Sigmoid colon (tissue), 7 donors: ENCODE measurements around the gene STEAP3. TPM values are rescaled to one million over a fixed set of nuclear protein-coding genes. Genes with fewer than 3 reads are reported as not detected.

Experiments
- DNase-seq: peaks from one replicate; pipeline ENCODE4 v3.0.0-alpha.2; 2019
- H3K27ac ChIP-seq, 4 donors: fragments of 200-600 bp; sonication (generic); one replicate each; pipeline ENCODE4 v1.5.1; 2016 to 2019; ENCODE audit warnings: mild to moderate bottlenecking in 1 of 4
- H3K27me3 ChIP-seq, 3 donors: fragments of 200-600 bp; sonication (generic); one replicate each; pipeline ENCODE4 v1.5.1; 2019; ENCODE audit warnings: mild to moderate bottlenecking in 1 of 3
- H3K36me3 ChIP-seq, 4 donors: fragments of 200-600 bp; sonication (generic); one replicate each; pipeline ENCODE4 v1.5.1; 2016 to 2019
- H3K4me1 ChIP-seq, 4 donors: fragments of 200-600 bp; sonication (generic); one replicate each; pipeline ENCODE4 v1.5.1; 2017 to 2019
- H3K4me3 ChIP-seq, 4 donors: fragments of 200-600 bp; sonication (generic); one replicate each; pipeline ENCODE4 v1.5.1; 2017 to 2019; ENCODE audit warnings: mild to moderate bottlenecking in 2 of 4, moderate library complexity in 1 of 4
- H3K9me3 ChIP-seq, 4 donors: fragments of 200-600 bp in 3 of 4; sonication (generic) in 3 of 4; one replicate each; pipeline versions ENCODE4 v1.5.1 to v1.6.1; 2013 to 2019
- CTCF ChIP-seq, 4 experiments: fragments of 450-650 bp in 3 of 4; fragments of 200-600 bp in 1 of 4; IDR thresholded peaks; one replicate each; pipeline ENCODE4 v1.5.1; 2016 to 2019; ENCODE audit warnings: antibody characterized with exemption in 4 of 4, mild to moderate bottlenecking in 3 of 4, moderate library complexity in 2 of 4
- EP300 ChIP-seq, 4 donors: sonication (generic); formaldehyde crosslinking; IDR thresholded peaks; one replicate each; pipeline ENCODE4 v1.6.1; 2017; ENCODE audit warnings: antibody characterized with exemption in 4 of 4
- POLR2A ChIP-seq, 2 donors: fragments of 450-650 bp; IDR thresholded peaks; one replicate each; pipeline ENCODE4 v1.6.1; 2016; ENCODE audit warnings: antibody characterized with exemption in 2 of 2, mild to moderate bottlenecking in 2 of 2, moderate library complexity in 2 of 2
- POLR2AphosphoS5 ChIP-seq, 4 donors: sonication (generic); formaldehyde crosslinking; IDR thresholded peaks; one replicate each; pipeline ENCODE4 v1.6.1; 2017; ENCODE audit warnings: antibody characterized with exemption in 4 of 4
- WGBS, 2 donors: extraction: QIAGEN DNeasy Blood & Tissue Kit; methylation state at CpG; one replicate each; pipeline ENCODE4 v1.1.7; 2013; 5-methylcytosine and 5-hydroxymethylcytosine counted together
- intact Hi-C: fragments of 100-400 bp; cut with DNase I; formaldehyde crosslinking; loops from one replicate; pipeline ENCODE4 v1.15.1; 2023
- polyA plus RNA-seq, 3 donors: library from polyadenylated mRNA; stranded (reverse); fragments of 200-250 nt; gene quantifications; one replicate each; pipeline ENCODE4 v1.2.3, GENCODE V29; 2013
- total RNA-seq, 4 donors: library from RNA; depleted of rRNA; stranded (reverse); fragments of >200 nt; gene quantifications; one replicate each; pipeline ENCODE4 v1.1.0, GENCODE V29; 2016
- donor health status: healthy with polysubstance abuse.
- donor health status: Bipolar disorder and iron deficiency.
- donor health status: healthy.

The STEAP3 gene
- total and polyA plus RNA-seq, 7 donors = 1.4 to 16.4 (median 2.8) TPM

- Histone ChIP-seq H3K4me1 (peaks cover 0 to 11% (median 9%) of the 10 kb centered on the region in 4 donors), H3K4me3 (no peak overlapping the region), H3K9me3 (no peaks in the 10 kb centered on the region), H3K27ac (peak overlapping the region; percentile 42 to 64 (median 60)), H3K36me3 (no peaks in the 10 kb centered on the region), H3K27me3 (no peaks in the 10 kb centered on the region)
- intact Hi-C loops = no loop called here
- DNase-seq = no peak
- TF ChIP-seq POLR2A (IDR thresholded peaks at IDR 0.05) (no peak), CTCF (IDR thresholded peaks at IDR 0.05) (no peak), EP300 (IDR thresholded peaks at IDR 0.05) (no peak), POLR2AphosphoS5 (IDR thresholded peaks at IDR 0.05) (no peak)
- WGBS, 2 donors = 44 to 73% methylated on average over 15 of the region's 15 CpGs
These were observed 16.9 kb downstream of the STEAP3 start for GRCh38 chr2:119240311-119241204.

- TF ChIP-seq POLR2A (IDR thresholded peaks at IDR 0.05) (no peak), CTCF (IDR thresholded peaks at IDR 0.05) (no peak), POLR2AphosphoS5 (IDR thresholded peaks at IDR 0.05) (no peak), EP300 (IDR thresholded peaks at IDR 0.05) (no peak)
- WGBS, 2 donors = 48 to 75% methylated on average over 5 of the region's 5 CpGs
- Histone ChIP-seq H3K27ac (peak overlapping the region in 2 of 4 donors; percentile 60 to 64), H3K4me1 (peaks cover 0 to 11% (median 9%) of the 10 kb centered on the region in 4 donors), H3K27me3 (no peaks in the 10 kb centered on the region), H3K36me3 (no peaks in the 10 kb centered on the region), H3K9me3 (no peaks in the 10 kb centered on the region), H3K4me3 (no peak overlapping the region)
- DNase-seq = no peak
- intact Hi-C loops = no loop called here
These were observed 17.5 kb downstream of the STEAP3 start for GRCh38 chr2:119241205-119241532.

GRCh38 chr2:119242276-119243119 lies 18.9 kb downstream of the STEAP3 start:
- no peaks in the 10 kb centered on the region for H3K9me3 ChIP-seq
- no peak for DNase-seq
- no peaks in the 10 kb centered on the region for H3K36me3 ChIP-seq
- no peaks in the 10 kb centered on the region for H3K27me3 ChIP-seq
- 80 to 87% methylated on average over 17 of the region's 17 CpGs for WGBS, 2 donors
- H3K4me1 ChIP-seq = peaks cover 0 to 11% (median 9%) of the 10 kb centered on the region in 4 donors
- H3K27ac ChIP-seq = no peak overlapping the region
- TF ChIP-seq CTCF (IDR thresholded peaks at IDR 0.05) (no peak), EP300 (IDR thresholded peaks at IDR 0.05) (no peak), POLR2AphosphoS5 (IDR thresholded peaks at IDR 0.05) (no peak), POLR2A (IDR thresholded peaks at IDR 0.05) (no peak)
- intact Hi-C loops = no loop called here
- H3K4me3 ChIP-seq = no peak overlapping the region

- H3K36me3 ChIP-seq = no peaks in the 10 kb centered on the region
- H3K27me3 ChIP-seq = no peaks in the 10 kb centered on the region
- TF ChIP-seq EP300 (IDR thresholded peaks at IDR 0.05) (no peak), CTCF (IDR thresholded peaks at IDR 0.05) (no peak), POLR2A (IDR thresholded peaks at IDR 0.05) (no peak)
- intact Hi-C loops = no loop called here
- no peaks in the 10 kb centered on the region for H3K9me3 ChIP-seq
- 88% methylated on average over 2 of the region's 2 CpGs for WGBS, 2 donors
- no peak overlapping the region for H3K4me3 ChIP-seq
- peaks cover 0 to 11% (median 9%) of the 10 kb centered on the region in 4 donors for H3K4me1 ChIP-seq
- DNase-seq = no peak
- H3K27ac ChIP-seq = no peak overlapping the region
These were observed 20.0 kb downstream of the STEAP3 start for GRCh38 chr2:119243621-119244020.
